Vagina (tissue), 2 donors: ENCODE results near the gene CDIP1. TPM values are rescaled to one million over a fixed set of nuclear protein-coding genes. Genes with fewer than 3 reads are reported as not detected.

Source experiments
- DNase-seq, 2 donors: peaks; one replicate each; pipeline ENCODE4 v3.0.0-alpha.2; 2017; ENCODE audit errors: extremely low spot score in 2 of 2
- H3K27ac ChIP-seq: fragments of 200-600 bp; sonication (generic); one replicate; pipeline ENCODE4 v1.5.1; 2019
- H3K27me3 ChIP-seq: fragments of 200-600 bp; sonication (generic); one replicate; pipeline ENCODE4 v1.5.1; 2019
- H3K36me3 ChIP-seq, 2 donors: fragments of 200-600 bp; sonication (generic); one replicate each; pipeline ENCODE4 v1.5.1; 2017 to 2019
- H3K4me1 ChIP-seq: fragments of 200-600 bp; sonication (generic); one replicate; pipeline ENCODE4 v1.5.1; 2019
- H3K4me3 ChIP-seq, 2 donors: fragments of 200-600 bp; sonication (generic); 1 replicate in 1 of 2; 2 replicates in 1 of 2; pipeline ENCODE4 v1.5.1; 2016 to 2019
- H3K9me3 ChIP-seq: fragments of 200-600 bp; sonication (generic); one replicate; pipeline ENCODE4 v1.5.1; 2019
- CTCF ChIP-seq, 3 experiments: fragments of 450-650 bp in 2 of 3; fragments of 200-600 bp in 1 of 3; sonication (generic) in 1 of 3; IDR thresholded peaks; one replicate each; pipeline ENCODE4 v1.5.1; 2017 to 2019; ENCODE audit warnings: antibody characterized with exemption in 3 of 3, mild to moderate bottlenecking in 2 of 3, moderate library complexity in 2 of 3
- POLR2A ChIP-seq, 2 donors: fragments of 450-650 bp; IDR thresholded peaks; one replicate each; pipeline ENCODE4 v1.6.1; 2017; ENCODE audit warnings: antibody characterized with exemption in 2 of 2, mild to moderate bottlenecking in 2 of 2, moderate library complexity in 2 of 2
- POLR2AphosphoS5 ChIP-seq, 2 donors: sonication (generic); formaldehyde crosslinking; IDR thresholded peaks; one replicate each; pipeline ENCODE4 v1.9.0; 2017; ENCODE audit warnings: antibody characterized with exemption in 2 of 2, mild to moderate bottlenecking in 2 of 2, low read depth in 1 of 2; ENCODE audit not compliant: insufficient read depth in 1 of 2
- intact Hi-C: fragments of 100-400 bp; cut with DNase I; formaldehyde crosslinking; loops from one replicate; pipeline ENCODE4 v1.15.1; 2023
- total RNA-seq: library from RNA; depleted of rRNA; stranded (reverse); fragments of >200 nt; gene quantifications from one replicate; pipeline ENCODE4 v1.2.3, GENCODE V29; 2016

CDIP1 gene
- total RNA-seq, 1 donor from 2014 or later: 13.3 TPM

GRCh38 chr16:4529085-4530060 lies 9.2 kb downstream of the CDIP1 start:
- Histone ChIP-seq H3K9me3 (no peaks in the 10 kb centered on the region), H3K27me3 (no peaks in the 10 kb centered on the region), H3K27ac (no peak overlapping the region), H3K4me3 (no peak overlapping the region), H3K36me3 (peaks cover 0 to 10% of the 10 kb centered on the region in 2 donors), H3K4me1 (peaks cover 36% of the 10 kb centered on the region)
- DNase-seq: no peak
- intact Hi-C loops: no loop called here
- TF ChIP-seq POLR2A (IDR thresholded peaks at IDR 0.05): no peak
- no peak for TF ChIP-seq CTCF (IDR thresholded peaks at IDR 0.05)
- no peak for TF ChIP-seq POLR2AphosphoS5 (IDR thresholded peaks at IDR 0.05; ENCODE audit: insufficient read depth in 1 of 2, low read depth in 1 of 2)

- Histone ChIP-seq H3K27me3 (no peaks in the 10 kb centered on the region), H3K27ac (no peak overlapping the region), H3K4me3 (no peak overlapping the region), H3K9me3 (no peaks in the 10 kb centered on the region), H3K36me3 (no peaks in the 10 kb centered on the region), H3K4me1 (peaks cover 37% of the 10 kb centered on the region)
- intact Hi-C loops: no loop called here
- DNase-seq: no peak
- no peak for TF ChIP-seq POLR2A (IDR thresholded peaks at IDR 0.05)
- TF ChIP-seq CTCF (IDR thresholded peaks at IDR 0.05): no peak
- TF ChIP-seq POLR2AphosphoS5 (IDR thresholded peaks at IDR 0.05; ENCODE audit: insufficient read depth in 1 of 2, low read depth in 1 of 2): no peak
Observed at GRCh38 chr16:4525634-4526277, 12.8 kb downstream of the CDIP1 start.

GRCh38 chr16:4525069-4525468 lies 13.5 kb downstream of the CDIP1 start:
- Histone ChIP-seq H3K9me3 (no peaks in the 10 kb centered on the region), H3K4me3 (no peak overlapping the region), H3K4me1 (peaks cover 37% of the 10 kb centered on the region), H3K36me3 (no peaks in the 10 kb centered on the region), H3K27ac (no peak overlapping the region), H3K27me3 (no peaks in the 10 kb centered on the region)
- intact Hi-C loops: no loop called here
- TF ChIP-seq POLR2A (IDR thresholded peaks at IDR 0.05) (no peak), POLR2AphosphoS5 (IDR thresholded peaks at IDR 0.05; ENCODE audit: insufficient read depth in 1 of 2, low read depth in 1 of 2) (no peak), CTCF (IDR thresholded peaks at IDR 0.05) (no peak)
- DNase-seq: no peak

- Histone ChIP-seq H3K9me3 (no peaks in the 10 kb centered on the region), H3K27ac (no peak overlapping the region), H3K36me3 (no peaks in the 10 kb centered on the region), H3K27me3 (no peaks in the 10 kb centered on the region), H3K4me1 (peaks cover 38% of the 10 kb centered on the region), H3K4me3 (no peak overlapping the region)
- TF ChIP-seq POLR2A (IDR thresholded peaks at IDR 0.05) (no peak), CTCF (IDR thresholded peaks at IDR 0.05) (no peak), POLR2AphosphoS5 (IDR thresholded peaks at IDR 0.05; ENCODE audit: insufficient read depth in 1 of 2, low read depth in 1 of 2) (no peak)
- intact Hi-C loops: no loop called here
- DNase-seq: no peak
Observed at GRCh38 chr16:4524571-4524970, 14.0 kb downstream of the CDIP1 start.
